Smooth muscle cell (in vitro differentiated cells): ENCODE data around the gene RPGR. TPM values are rescaled to one million over a fixed set of nuclear protein-coding genes. Genes with fewer than 3 reads are reported as not detected.

Experiments
- DNase-seq: peaks from one replicate; lab custom pipeline; 2025; ENCODE audit not compliant: unreplicated experiment; lab: John Stamatoyannopoulos, UW
- H2AFZ ChIP-seq: fragments of 200-600 bp; sonication (generic); 2 replicates; pipeline ENCODE4 v1.6.0; 2016; ENCODE audit warnings: antibody characterized with exemption, low read depth, mild to moderate bottlenecking
- H3F3A ChIP-seq: fragments of 200-600 bp; sonication (generic); 2 replicates; pipeline ENCODE4 v1.6.0; 2017; ENCODE audit warnings: antibody characterized with exemption, low read depth
- H3K27ac ChIP-seq: fragments of 200-600 bp; sonication (generic); 2 replicates; pipeline ENCODE4 v1.5.1; 2016; ENCODE audit warnings: low read depth, mild to moderate bottlenecking
- H3K27me3 ChIP-seq: fragments of 200-600 bp; sonication (generic); 2 replicates; pipeline ENCODE4 v1.6.1; 2016; ENCODE audit warnings: low read depth, mild to moderate bottlenecking
- H3K36me3 ChIP-seq: fragments of 200-600 bp; sonication (generic); 2 replicates; pipeline ENCODE4 v1.5.1; 2016; ENCODE audit warnings: low read depth
- H3K4me1 ChIP-seq: fragments of 200-600 bp; sonication (generic); 2 replicates; pipeline ENCODE4 v1.5.1; 2016; ENCODE audit warnings: low read depth
- H3K4me2 ChIP-seq: fragments of 200-600 bp; sonication (generic); 2 replicates; pipeline ENCODE4 v1.6.0; 2016; ENCODE audit warnings: mild to moderate bottlenecking
- H3K4me3 ChIP-seq: fragments of 200-600 bp; sonication (generic); 2 replicates; pipeline ENCODE4 v1.5.1; 2016; ENCODE audit warnings: mild to moderate bottlenecking
- H3K79me2 ChIP-seq: fragments of 200-600 bp; sonication (generic); 2 replicates; pipeline ENCODE4 v1.6.0; 2016; ENCODE audit warnings: low read depth, mild to moderate bottlenecking
- H3K9ac ChIP-seq: fragments of 200-600 bp; sonication (generic); 2 replicates; pipeline ENCODE4 v1.6.0; 2016; ENCODE audit warnings: low read depth
- H3K9me3 ChIP-seq: fragments of 200-600 bp; sonication (generic); replicated peaks from 2 replicates; pipeline ENCODE4 v1.5.1; 2016; ENCODE audit warnings: low read depth
- H4K20me1 ChIP-seq: fragments of 200-600 bp; sonication (generic); 2 replicates; pipeline ENCODE4 v1.6.0; 2016; ENCODE audit warnings: low read depth
- WGBS: methylation state at CpG from one replicate; pipeline ENCODE4 v1.1.7; 2016; ENCODE audit warnings: low lambda C conversion rate; 5-methylcytosine and 5-hydroxymethylcytosine counted together
- polyA plus RNA-seq: library from polyadenylated mRNA; unstranded; fragments of >200 nt; fragmentation: Nextera tagmentation; extraction: Ambion mirVana; gene quantifications from 2 replicates; pipeline ENCODE4 v1.2.1, GENCODE V29; 2016
- total RNA-seq: library from RNA; depleted of rRNA; stranded (reverse); fragments of >200 nt; gene quantifications from 2 replicates; pipeline ENCODE4 v1.2.3, GENCODE V29; 2014
- TF ChIP-seq, protein P1 (sequence below): fragments of 200-600 bp; sonication (generic); IDR thresholded peaks from 2 replicates; pipeline ENCODE4 v1.5.1; 2017; ENCODE audit warnings: borderline replicate concordance, mild to moderate bottlenecking, antibody characterized with exemption; ENCODE audit not compliant: insufficient read depth, poor library complexity, severe bottlenecking

Gene RPGR
- total and polyA plus RNA-seq, 2 experiments from 2014 or later: 2.4 to 11.5 TPM

DNA sequence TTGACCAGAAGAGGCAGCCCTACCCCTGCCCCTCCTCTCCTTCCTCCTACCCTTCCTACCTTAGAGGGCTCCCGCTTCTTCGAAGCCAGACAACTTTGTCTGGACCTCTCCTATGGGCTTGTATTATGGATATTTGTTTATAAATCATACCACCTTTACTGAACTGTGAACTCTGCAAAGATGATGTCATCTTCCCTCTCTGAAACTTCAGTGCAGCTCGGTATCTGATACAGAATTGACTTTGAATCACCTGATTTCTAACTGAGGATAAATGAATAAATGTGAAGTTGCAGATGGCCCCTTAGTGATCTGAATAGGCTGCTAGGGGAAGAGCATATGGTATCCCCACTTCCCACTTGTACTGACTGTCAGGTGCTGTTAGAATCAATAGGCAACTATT is 24.0 kb upstream of the RPGR start:
- no peaks in the 10 kb centered on the region for H3K36me3 ChIP-seq
- no peak for DNase-seq
- no peaks in the 10 kb centered on the region for H3K9me3 ChIP-seq
- H3K27ac ChIP-seq: no peak overlapping the region
- H3K4me3 ChIP-seq: no peak overlapping the region
- no peak overlapping the region for H3K4me2 ChIP-seq
- no peak overlapping the region for H2AFZ ChIP-seq
- WGBS: 81% methylated on average over 3 of the region's 3 CpGs
- TF ChIP-seq, protein P1, sequence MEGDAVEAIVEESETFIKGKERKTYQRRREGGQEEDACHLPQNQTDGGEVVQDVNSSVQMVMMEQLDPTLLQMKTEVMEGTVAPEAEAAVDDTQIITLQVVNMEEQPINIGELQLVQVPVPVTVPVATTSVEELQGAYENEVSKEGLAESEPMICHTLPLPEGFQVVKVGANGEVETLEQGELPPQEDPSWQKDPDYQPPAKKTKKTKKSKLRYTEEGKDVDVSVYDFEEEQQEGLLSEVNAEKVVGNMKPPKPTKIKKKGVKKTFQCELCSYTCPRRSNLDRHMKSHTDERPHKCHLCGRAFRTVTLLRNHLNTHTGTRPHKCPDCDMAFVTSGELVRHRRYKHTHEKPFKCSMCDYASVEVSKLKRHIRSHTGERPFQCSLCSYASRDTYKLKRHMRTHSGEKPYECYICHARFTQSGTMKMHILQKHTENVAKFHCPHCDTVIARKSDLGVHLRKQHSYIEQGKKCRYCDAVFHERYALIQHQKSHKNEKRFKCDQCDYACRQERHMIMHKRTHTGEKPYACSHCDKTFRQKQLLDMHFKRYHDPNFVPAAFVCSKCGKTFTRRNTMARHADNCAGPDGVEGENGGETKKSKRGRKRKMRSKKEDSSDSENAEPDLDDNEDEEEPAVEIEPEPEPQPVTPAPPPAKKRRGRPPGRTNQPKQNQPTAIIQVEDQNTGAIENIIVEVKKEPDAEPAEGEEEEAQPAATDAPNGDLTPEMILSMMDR: no peak
- H3F3A ChIP-seq: no peaks in the 10 kb centered on the region
- H3K79me2 ChIP-seq: no peaks in the 10 kb centered on the region
- no peak overlapping the region for H3K9ac ChIP-seq
- no peaks in the 10 kb centered on the region for H3K4me1 ChIP-seq
- no peaks in the 10 kb centered on the region for H4K20me1 ChIP-seq
- no peaks in the 10 kb centered on the region for H3K27me3 ChIP-seq

DNA sequence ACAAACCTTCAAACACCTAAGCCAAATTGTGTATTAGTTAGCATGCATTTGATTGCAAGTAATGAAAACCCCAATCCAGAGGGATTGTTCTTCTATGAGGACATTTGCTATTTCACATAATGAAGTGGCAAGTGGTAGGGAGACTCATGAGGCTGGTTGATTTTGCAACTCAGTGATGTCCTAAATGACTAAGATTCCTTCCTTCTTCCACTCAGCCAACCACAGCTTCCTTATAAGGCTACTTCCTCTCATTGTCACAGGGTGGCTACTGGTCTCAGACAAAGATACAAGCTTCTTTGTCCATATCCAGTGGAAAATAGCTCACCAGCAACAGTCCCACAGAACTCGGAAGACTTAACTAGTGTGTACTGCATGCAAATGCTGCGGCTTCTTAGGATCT is 19.8 kb upstream of the RPGR start:
- H3K4me3 ChIP-seq: no peak overlapping the region
- H3K27me3 ChIP-seq: no peaks in the 10 kb centered on the region
- H3K79me2 ChIP-seq: no peaks in the 10 kb centered on the region
- H3K9me3 ChIP-seq: no peaks in the 10 kb centered on the region
- H3K9ac ChIP-seq: no peak overlapping the region
- H4K20me1 ChIP-seq: no peaks in the 10 kb centered on the region
- H3K4me1 ChIP-seq: no peaks in the 10 kb centered on the region
- no peaks in the 10 kb centered on the region for H3K36me3 ChIP-seq
- DNase-seq: no peak
- H3K4me2 ChIP-seq: no peak overlapping the region
- no peaks in the 10 kb centered on the region for H3F3A ChIP-seq
- no peak overlapping the region for H3K27ac ChIP-seq
- whole genome bisulfite sequencing: 75% methylated on average over 2 of the region's 2 CpGs
- H2AFZ ChIP-seq: no peak overlapping the region
- TF ChIP-seq, protein P1: no peak

DNA sequence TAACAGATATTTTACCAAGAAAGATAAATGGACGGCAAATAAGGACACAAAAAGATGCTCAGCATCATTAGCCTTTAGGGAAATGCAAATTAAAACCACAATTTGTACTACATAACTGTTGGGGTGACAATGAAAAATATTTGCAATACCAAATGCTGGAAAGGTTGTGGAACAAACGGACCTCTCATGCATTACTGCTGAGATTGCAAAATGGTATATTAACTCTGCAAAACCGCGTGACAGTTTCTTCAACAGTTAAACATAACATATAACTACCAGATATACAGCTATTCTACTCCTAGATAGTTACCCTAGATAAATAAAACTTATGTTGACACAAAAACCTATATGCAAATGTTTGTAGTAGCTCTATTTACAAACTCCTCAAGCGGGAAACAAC is 18.8 kb upstream of the RPGR start:
- Histone ChIP-seq H4K20me1 (no peaks in the 10 kb centered on the region), H3K4me2 (no peak overlapping the region), H3K27ac (no peak overlapping the region), H3F3A (no peaks in the 10 kb centered on the region), H3K4me1 (no peaks in the 10 kb centered on the region), H3K36me3 (no peaks in the 10 kb centered on the region), H3K4me3 (no peak overlapping the region), H3K79me2 (no peaks in the 10 kb centered on the region), H2AFZ (no peak overlapping the region), H3K9me3 (no peaks in the 10 kb centered on the region), H3K27me3 (no peaks in the 10 kb centered on the region), H3K9ac (no peak overlapping the region)
- TF ChIP-seq, protein P1: no peak
- no peak for DNase-seq
- WGBS: 43% methylated on average over 5 of the region's 5 CpGs
